Esophagus squamous epithelium (tissue), 4 donors: ENCODE results near the gene ZFHX3.

Source experiments
- POLR2A ChIP-seq, 4 donors: fragments of 450-650 bp; IDR thresholded peaks; one replicate each; pipeline ENCODE4 v1.6.1; 2017; ENCODE audit warnings: antibody characterized with exemption in 4 of 4, mild to moderate bottlenecking in 4 of 4, moderate library complexity in 3 of 4
- TF ChIP-seq, protein P1 (sequence below), 6 experiments: fragments of 450-650 bp in 4 of 6; fragments of 200-600 bp in 2 of 6; sonication (generic) in 2 of 6; IDR thresholded peaks; one replicate each; pipeline ENCODE4 v1.5.1; 2016 to 2019; ENCODE audit warnings: antibody characterized with exemption in 6 of 6, mild to moderate bottlenecking in 4 of 6, moderate library complexity in 4 of 6

DNA sequence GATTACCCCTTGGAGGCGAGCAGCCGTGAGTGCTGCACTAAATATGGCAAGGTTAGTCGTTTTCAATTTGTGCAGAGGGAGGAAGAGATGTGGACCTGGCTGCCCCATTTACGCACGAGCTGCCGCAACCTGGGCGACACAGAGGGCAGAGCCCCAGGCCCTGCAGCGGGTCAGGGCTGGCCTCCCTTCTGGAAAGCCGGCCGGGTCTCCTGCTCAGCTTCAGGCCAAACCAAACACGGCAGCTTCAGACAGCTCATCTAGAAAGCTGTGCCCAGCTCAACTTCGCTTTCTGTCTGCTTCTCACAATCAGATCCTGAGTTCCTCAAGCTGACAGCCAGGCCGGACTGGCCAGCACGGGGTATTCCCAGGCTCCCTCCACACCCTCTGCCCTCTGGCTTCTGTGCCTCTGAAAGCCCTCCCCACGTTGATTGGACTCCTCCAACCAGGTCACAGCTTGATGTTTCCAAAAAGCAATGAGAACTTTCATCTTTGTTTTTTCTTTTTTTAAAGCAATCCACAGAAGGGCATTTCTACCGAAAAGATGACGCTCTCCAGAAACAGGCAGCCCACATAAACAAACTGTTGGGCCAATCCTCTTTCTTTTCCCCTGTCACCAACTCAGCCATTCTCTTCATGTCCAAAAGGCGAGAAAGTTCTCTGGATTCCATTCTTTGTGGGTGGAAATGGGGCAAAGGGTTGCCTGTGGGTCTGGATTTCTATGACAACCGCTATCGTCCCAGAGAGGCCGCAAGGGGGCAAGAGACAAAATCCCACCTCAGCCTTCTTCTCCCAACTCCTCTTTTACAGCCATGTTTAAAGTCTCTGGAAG is 189.0 kb downstream of the ZFHX3 start:
- TF ChIP-seq, protein P1, sequence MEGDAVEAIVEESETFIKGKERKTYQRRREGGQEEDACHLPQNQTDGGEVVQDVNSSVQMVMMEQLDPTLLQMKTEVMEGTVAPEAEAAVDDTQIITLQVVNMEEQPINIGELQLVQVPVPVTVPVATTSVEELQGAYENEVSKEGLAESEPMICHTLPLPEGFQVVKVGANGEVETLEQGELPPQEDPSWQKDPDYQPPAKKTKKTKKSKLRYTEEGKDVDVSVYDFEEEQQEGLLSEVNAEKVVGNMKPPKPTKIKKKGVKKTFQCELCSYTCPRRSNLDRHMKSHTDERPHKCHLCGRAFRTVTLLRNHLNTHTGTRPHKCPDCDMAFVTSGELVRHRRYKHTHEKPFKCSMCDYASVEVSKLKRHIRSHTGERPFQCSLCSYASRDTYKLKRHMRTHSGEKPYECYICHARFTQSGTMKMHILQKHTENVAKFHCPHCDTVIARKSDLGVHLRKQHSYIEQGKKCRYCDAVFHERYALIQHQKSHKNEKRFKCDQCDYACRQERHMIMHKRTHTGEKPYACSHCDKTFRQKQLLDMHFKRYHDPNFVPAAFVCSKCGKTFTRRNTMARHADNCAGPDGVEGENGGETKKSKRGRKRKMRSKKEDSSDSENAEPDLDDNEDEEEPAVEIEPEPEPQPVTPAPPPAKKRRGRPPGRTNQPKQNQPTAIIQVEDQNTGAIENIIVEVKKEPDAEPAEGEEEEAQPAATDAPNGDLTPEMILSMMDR (IDR thresholded peaks at IDR 0.05) = no peak
- no peak for TF ChIP-seq POLR2A (IDR thresholded peaks at IDR 0.05)
